ENCODE data around the gene VSIG8.

Gene VSIG8

DNA sequence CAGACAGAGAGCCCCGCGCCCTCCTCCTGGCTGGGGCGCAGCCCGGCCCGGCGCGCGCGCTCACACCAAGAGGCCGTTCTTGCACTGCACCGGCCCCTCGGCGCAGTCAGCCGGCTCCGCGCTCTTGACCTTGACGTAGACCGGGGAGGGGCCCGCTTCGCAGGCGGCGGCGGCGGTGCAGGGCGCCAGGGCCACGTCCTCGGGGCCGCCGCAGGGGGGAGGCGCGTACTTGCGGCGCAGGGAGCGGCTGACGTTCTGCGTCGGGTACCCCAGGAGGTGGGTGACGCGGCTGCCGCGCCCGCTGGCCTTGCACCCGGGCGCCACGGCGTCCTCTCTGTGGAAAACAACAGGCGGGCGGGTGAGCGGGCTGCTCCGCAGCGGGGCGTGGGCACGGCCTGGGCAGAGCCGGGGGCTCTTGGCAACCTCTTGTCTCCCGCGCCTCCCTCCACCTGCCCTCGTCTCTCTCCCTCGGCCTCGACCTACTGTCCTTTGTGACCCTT is 7.7 kb downstream of the VSIG8 start:
- H4K91ac ChIP-seq (ENCODE audit: low read length), result peak overlapping the region; percentile 92
- DNase-seq, result peak; percentile 86
- H2BK12ac ChIP-seq (ENCODE audit: low read length in 2 of 2), result peak overlapping the region in 1 of 2 experiments; percentile 84
- peak overlapping the region; percentile 60 to 96 for H3K4ac ChIP-seq (ENCODE audit: low read depth in 1 of 2, low read length in 2 of 2)
- peak overlapping the region; percentile 90 for H3K27ac ChIP-seq (ENCODE audit: low read length, poor library complexity, severe bottlenecking)
- no peaks in the 10 kb centered on the region for H3K27me3 ChIP-seq (ENCODE audit: control insufficient read depth in 1 of 2, insufficient read depth in 1 of 2, low read length in 2 of 2)
- H2AFZ ChIP-seq (ENCODE audit: low read depth, low read length), result peak overlapping the region; percentile 79
- H2BK15ac ChIP-seq (ENCODE audit: low read depth, poor library complexity, severe bottlenecking), result peak overlapping the region; percentile 78
- H3K9ac ChIP-seq (ENCODE audit: low read length), result peak overlapping the region; percentile 91
- peak overlapping the region; percentile 92 for H3K4me2 ChIP-seq (ENCODE audit: low read length, poor library complexity, severe bottlenecking)
- H4K8ac ChIP-seq (ENCODE audit: low read length), result peak overlapping the region; percentile 97
- H3K14ac ChIP-seq (ENCODE audit: low read length in 2 of 2), result peak overlapping the region in 1 of 2 experiments; percentile 82
- no peaks in the 10 kb centered on the region for H3K9me3 ChIP-seq (ENCODE audit: control insufficient read depth, low read length)
- H3K18ac ChIP-seq (ENCODE audit: low read depth in 1 of 2, low read length in 2 of 2), result peak overlapping the region; percentile 91 to 98
- H3K4me3 ChIP-seq (ENCODE audit: insufficient read depth in 1 of 2, low read depth in 1 of 2, low read length in 2 of 2), result peak overlapping the region; percentile 59 to 80
- H3K4me1 ChIP-seq (ENCODE audit: control insufficient read depth, insufficient read depth, low read depth, low read length), result peaks cover 22% of the 10 kb centered on the region
- peaks cover 0 to 10% of the 10 kb centered on the region in 2 experiments for H3K36me3 ChIP-seq (ENCODE audit: control insufficient read depth in 1 of 2, insufficient read depth in 2 of 2, low read depth in 1 of 2, low read length in 2 of 2)
- peak overlapping the region in 1 of 2 experiments; percentile 66 for H3K23ac ChIP-seq (ENCODE audit: low read length in 2 of 2)
- H3K79me1 ChIP-seq (replicated peaks; ENCODE audit: low read length, poor library complexity, severe bottlenecking), result peaks cover 5% of the 10 kb centered on the region
- H2BK5ac ChIP-seq (ENCODE audit: low read depth, low read length, poor library complexity, severe bottlenecking), result peak overlapping the region; percentile 76
- 3% methylated on average over 46 of the region's 59 CpGs for WGBS
- H2AK5ac ChIP-seq (ENCODE audit: low read length, severe bottlenecking), result no peak overlapping the region
- H2BK120ac ChIP-seq (ENCODE audit: low read depth, low read length), result peak overlapping the region; percentile 80

DNA sequence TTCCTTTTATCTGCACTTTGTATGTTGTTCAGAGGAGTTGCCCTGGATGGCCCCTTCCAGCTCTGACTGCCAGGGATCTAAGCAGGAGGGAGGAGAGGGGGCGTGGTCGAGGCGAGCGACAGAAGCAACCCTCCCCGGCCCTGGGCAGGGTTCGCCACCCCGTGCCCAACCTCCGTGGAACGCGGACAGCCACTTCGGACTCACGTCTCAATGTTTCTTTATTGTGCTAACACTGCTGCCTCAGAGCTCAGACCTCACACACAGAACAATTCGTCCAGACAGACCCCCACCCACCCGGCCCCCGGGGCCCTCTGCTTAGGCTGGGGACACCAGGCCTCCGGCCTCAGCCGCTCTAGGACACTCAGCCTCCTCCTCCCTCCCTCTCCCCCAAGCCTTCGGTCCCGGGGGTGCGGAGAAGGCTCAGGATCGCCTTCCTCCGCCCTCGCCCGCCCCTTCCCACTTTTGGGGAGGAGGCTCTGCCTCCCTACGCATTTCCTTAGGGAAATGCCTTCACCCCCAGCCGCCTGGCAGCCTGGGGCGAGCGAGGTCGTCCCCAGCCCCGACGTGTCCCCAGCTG is 8.3 kb downstream of the VSIG8 start:
- Histone ChIP-seq H3K27me3 (ENCODE audit: control insufficient read depth in 1 of 2, insufficient read depth in 1 of 2, low read length in 2 of 2) (no peaks in the 10 kb centered on the region), H3K36me3 (ENCODE audit: control insufficient read depth in 1 of 2, insufficient read depth in 2 of 2, low read depth in 1 of 2, low read length in 2 of 2) (peaks cover 0 to 10% of the 10 kb centered on the region in 2 experiments), H3K23ac (ENCODE audit: low read length in 2 of 2) (peak overlapping the region in 1 of 2 experiments; percentile 66), H4K8ac (ENCODE audit: low read length) (peak overlapping the region; percentile 97), H2BK15ac (ENCODE audit: low read depth, poor library complexity, severe bottlenecking) (no peak overlapping the region), H3K18ac (ENCODE audit: low read depth in 1 of 2, low read length in 2 of 2) (peak overlapping the region; percentile 91 to 98), H2AK5ac (ENCODE audit: low read length, severe bottlenecking) (no peak overlapping the region), H3K79me1 (replicated peaks; ENCODE audit: low read length, poor library complexity, severe bottlenecking) (peaks cover 5% of the 10 kb centered on the region), H3K9ac (ENCODE audit: low read length) (peak overlapping the region; percentile 91), H2AFZ (ENCODE audit: low read depth, low read length) (peak overlapping the region; percentile 79), H2BK120ac (ENCODE audit: low read depth, low read length) (peak overlapping the region; percentile 44), H3K4ac (ENCODE audit: low read depth in 1 of 2, low read length in 2 of 2) (peak overlapping the region; percentile 57 to 96), H2BK5ac (ENCODE audit: low read depth, low read length, poor library complexity, severe bottlenecking) (peak overlapping the region; percentile 76), H3K9me3 (ENCODE audit: control insufficient read depth, low read length) (no peaks in the 10 kb centered on the region), H4K91ac (ENCODE audit: low read length) (peak overlapping the region; percentile 92), H3K4me1 (ENCODE audit: control insufficient read depth, insufficient read depth, low read depth, low read length) (peaks cover 19% of the 10 kb centered on the region), H2BK12ac (ENCODE audit: low read length in 2 of 2) (peak overlapping the region; percentile 20 to 63), H3K14ac (ENCODE audit: low read length in 2 of 2) (peak overlapping the region in 1 of 2 experiments; percentile 57), H3K4me2 (ENCODE audit: low read length, poor library complexity, severe bottlenecking) (peak overlapping the region; percentile 92), H3K4me3 (ENCODE audit: insufficient read depth in 1 of 2, low read depth in 1 of 2, low read length in 2 of 2) (peak overlapping the region; percentile 59 to 80), H3K27ac (ENCODE audit: low read length, poor library complexity, severe bottlenecking) (peak overlapping the region; percentile 90)
- peak; percentile 60 for DNase-seq
- WGBS, result 2% methylated on average over 26 of the region's 31 CpGs

GRCh38 chr1:159853417-159854115 is 8.9 kb downstream of the VSIG8 start:
- WGBS, result 41% methylated on average over 4 of the region's 6 CpGs
- Histone ChIP-seq H3K27me3 (ENCODE audit: control insufficient read depth in 1 of 2, insufficient read depth in 1 of 2, low read length in 2 of 2) (no peaks in the 10 kb centered on the region), H3K9ac (ENCODE audit: low read length) (peak overlapping the region; percentile 91), H3K18ac (ENCODE audit: low read depth in 1 of 2, low read length in 2 of 2) (no peak overlapping the region), H4K91ac (ENCODE audit: low read length) (no peak overlapping the region), H2AK5ac (ENCODE audit: low read length, severe bottlenecking) (no peak overlapping the region), H2BK15ac (ENCODE audit: low read depth, poor library complexity, severe bottlenecking) (no peak overlapping the region), H2BK5ac (ENCODE audit: low read depth, low read length, poor library complexity, severe bottlenecking) (no peak overlapping the region), H2BK120ac (ENCODE audit: low read depth, low read length) (no peak overlapping the region), H3K79me1 (replicated peaks; ENCODE audit: low read length, poor library complexity, severe bottlenecking) (peaks cover 5% of the 10 kb centered on the region), H2BK12ac (ENCODE audit: low read length in 2 of 2) (no peak overlapping the region), H3K14ac (ENCODE audit: low read length in 2 of 2) (no peak overlapping the region), H3K4me1 (ENCODE audit: control insufficient read depth, insufficient read depth, low read depth, low read length) (peaks cover 20% of the 10 kb centered on the region), H3K36me3 (ENCODE audit: control insufficient read depth in 1 of 2, insufficient read depth in 2 of 2, low read depth in 1 of 2, low read length in 2 of 2) (peaks cover 0 to 10% of the 10 kb centered on the region in 2 experiments), H4K8ac (ENCODE audit: low read length) (no peak overlapping the region), H3K4me3 (ENCODE audit: insufficient read depth in 1 of 2, low read depth in 1 of 2, low read length in 2 of 2) (peak overlapping the region in 1 of 2 experiments; percentile 80), H2AFZ (ENCODE audit: low read depth, low read length) (no peak overlapping the region), H3K27ac (ENCODE audit: low read length, poor library complexity, severe bottlenecking) (peak overlapping the region; percentile 90), H3K4me2 (ENCODE audit: low read length, poor library complexity, severe bottlenecking) (peak overlapping the region; percentile 92), H3K9me3 (ENCODE audit: control insufficient read depth, low read length) (no peaks in the 10 kb centered on the region), H3K23ac (ENCODE audit: low read length in 2 of 2) (no peak overlapping the region), H3K4ac (ENCODE audit: low read depth in 1 of 2, low read length in 2 of 2) (no peak overlapping the region)
- peak; percentile 42 for DNase-seq

- Histone ChIP-seq H2BK5ac (ENCODE audit: low read depth, low read length, poor library complexity, severe bottlenecking) (no peak overlapping the region), H3K79me1 (replicated peaks; ENCODE audit: low read length, poor library complexity, severe bottlenecking) (peaks cover 5% of the 10 kb centered on the region), H2BK15ac (ENCODE audit: low read depth, poor library complexity, severe bottlenecking) (no peak overlapping the region), H3K27me3 (ENCODE audit: control insufficient read depth in 1 of 2, insufficient read depth in 1 of 2, low read length in 2 of 2) (no peaks in the 10 kb centered on the region), H3K9ac (ENCODE audit: low read length) (no peak overlapping the region), H3K4me1 (ENCODE audit: control insufficient read depth, insufficient read depth, low read depth, low read length) (peaks cover 23% of the 10 kb centered on the region), H2AK5ac (ENCODE audit: low read length, severe bottlenecking) (no peak overlapping the region), H2BK12ac (ENCODE audit: low read length in 2 of 2) (no peak overlapping the region), H4K91ac (ENCODE audit: low read length) (no peak overlapping the region), H4K8ac (ENCODE audit: low read length) (no peak overlapping the region), H3K27ac (ENCODE audit: low read length, poor library complexity, severe bottlenecking) (no peak overlapping the region), H3K9me3 (ENCODE audit: control insufficient read depth, low read length) (no peaks in the 10 kb centered on the region), H2AFZ (ENCODE audit: low read depth, low read length) (no peak overlapping the region), H3K4me2 (ENCODE audit: low read length, poor library complexity, severe bottlenecking) (no peak overlapping the region), H3K18ac (ENCODE audit: low read depth in 1 of 2, low read length in 2 of 2) (no peak overlapping the region), H3K14ac (ENCODE audit: low read length in 2 of 2) (no peak overlapping the region), H3K4me3 (ENCODE audit: insufficient read depth in 1 of 2, low read depth in 1 of 2, low read length in 2 of 2) (no peak overlapping the region), H3K23ac (ENCODE audit: low read length in 2 of 2) (no peak overlapping the region), H2BK120ac (ENCODE audit: low read depth, low read length) (no peak overlapping the region), H3K36me3 (ENCODE audit: control insufficient read depth in 1 of 2, insufficient read depth in 2 of 2, low read depth in 1 of 2, low read length in 2 of 2) (peaks cover 0 to 9% of the 10 kb centered on the region in 2 experiments), H3K4ac (ENCODE audit: low read depth in 1 of 2, low read length in 2 of 2) (no peak overlapping the region)
- DNase-seq, result no peak
- WGBS, result 100% methylated on average over 1 of the region's 1 CpG
Measured at GRCh38 chr1:159851407-159851806, 11.1 kb downstream of the VSIG8 start.
